WERI-Rb-1 (cell line): Measurements from ENCODE around the gene ANXA3.

Source experiments
- DNase-seq: peaks from one replicate; pipeline ENCODE4 v3.0.0-alpha.2; 2020
- H3K27ac ChIP-seq: fragments of 250-450 bp; sonication (Bioruptor Pico); 2 replicates; pipeline ENCODE4 v1.5.1; 2020; ENCODE audit warnings: mild to moderate bottlenecking, moderate library complexity
- H3K27me3 ChIP-seq: fragments of 250-450 bp; sonication (Bioruptor Pico); 2 replicates; pipeline ENCODE4 v1.5.1; 2021; ENCODE audit warnings: mild to moderate bottlenecking, low read depth, moderate library complexity; ENCODE audit not compliant: insufficient read depth, severe bottlenecking
- H3K36me3 ChIP-seq: fragments of 250-450 bp; sonication (Bioruptor Pico); 2 replicates; pipeline ENCODE4 v1.5.1; 2020; ENCODE audit warnings: mild to moderate bottlenecking, moderate library complexity
- H3K4me3 ChIP-seq: 2 replicates; pipeline ENCODE4 v1.5.1; 2011; ENCODE audit warnings: low read depth, mild to moderate bottlenecking, control low read depth, low read length
- H3K9me3 ChIP-seq: fragments of 250-450 bp; sonication (Bioruptor Pico); 2 replicates; pipeline ENCODE4 v1.5.1; 2021; ENCODE audit warnings: mild to moderate bottlenecking, moderate library complexity; ENCODE audit not compliant: severe bottlenecking
- TF ChIP-seq, protein P1 (sequence below): IDR thresholded peaks from 2 replicates; pipeline ENCODE4 v1.5.1; 2011; ENCODE audit warnings: low read depth, mild to moderate bottlenecking, control low read depth, inconsistent platforms, low read length

Gene ANXA3

DNA sequence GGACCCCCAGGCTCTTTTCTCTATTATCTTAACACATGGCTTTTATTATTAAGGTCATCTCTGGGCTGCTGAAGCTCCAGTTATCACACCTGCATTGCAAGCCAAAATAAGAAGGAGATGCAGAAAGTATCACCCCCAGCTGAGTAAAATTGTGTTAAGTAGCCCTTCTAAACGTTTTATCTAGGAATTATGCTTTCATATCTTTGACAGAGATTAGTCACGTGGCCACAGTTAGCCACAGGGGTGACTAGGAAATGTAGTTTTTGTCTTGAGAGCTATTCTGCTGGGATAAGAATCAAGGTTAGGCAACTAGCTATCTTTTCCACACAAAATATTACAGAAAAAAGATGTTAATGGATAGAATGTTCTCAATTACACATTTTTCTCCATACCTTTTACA is 102.1 kb downstream of the ANXA3 start:
- no peaks in the 10 kb centered on the region for H3K9me3 ChIP-seq
- TF ChIP-seq, protein P1, sequence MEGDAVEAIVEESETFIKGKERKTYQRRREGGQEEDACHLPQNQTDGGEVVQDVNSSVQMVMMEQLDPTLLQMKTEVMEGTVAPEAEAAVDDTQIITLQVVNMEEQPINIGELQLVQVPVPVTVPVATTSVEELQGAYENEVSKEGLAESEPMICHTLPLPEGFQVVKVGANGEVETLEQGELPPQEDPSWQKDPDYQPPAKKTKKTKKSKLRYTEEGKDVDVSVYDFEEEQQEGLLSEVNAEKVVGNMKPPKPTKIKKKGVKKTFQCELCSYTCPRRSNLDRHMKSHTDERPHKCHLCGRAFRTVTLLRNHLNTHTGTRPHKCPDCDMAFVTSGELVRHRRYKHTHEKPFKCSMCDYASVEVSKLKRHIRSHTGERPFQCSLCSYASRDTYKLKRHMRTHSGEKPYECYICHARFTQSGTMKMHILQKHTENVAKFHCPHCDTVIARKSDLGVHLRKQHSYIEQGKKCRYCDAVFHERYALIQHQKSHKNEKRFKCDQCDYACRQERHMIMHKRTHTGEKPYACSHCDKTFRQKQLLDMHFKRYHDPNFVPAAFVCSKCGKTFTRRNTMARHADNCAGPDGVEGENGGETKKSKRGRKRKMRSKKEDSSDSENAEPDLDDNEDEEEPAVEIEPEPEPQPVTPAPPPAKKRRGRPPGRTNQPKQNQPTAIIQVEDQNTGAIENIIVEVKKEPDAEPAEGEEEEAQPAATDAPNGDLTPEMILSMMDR, result no peak
- H3K4me3 ChIP-seq, result no peak overlapping the region
- H3K36me3 ChIP-seq, result no peaks in the 10 kb centered on the region
- no peak overlapping the region for H3K27ac ChIP-seq
- no peak for DNase-seq
- H3K27me3 ChIP-seq, result no peaks in the 10 kb centered on the region

DNA sequence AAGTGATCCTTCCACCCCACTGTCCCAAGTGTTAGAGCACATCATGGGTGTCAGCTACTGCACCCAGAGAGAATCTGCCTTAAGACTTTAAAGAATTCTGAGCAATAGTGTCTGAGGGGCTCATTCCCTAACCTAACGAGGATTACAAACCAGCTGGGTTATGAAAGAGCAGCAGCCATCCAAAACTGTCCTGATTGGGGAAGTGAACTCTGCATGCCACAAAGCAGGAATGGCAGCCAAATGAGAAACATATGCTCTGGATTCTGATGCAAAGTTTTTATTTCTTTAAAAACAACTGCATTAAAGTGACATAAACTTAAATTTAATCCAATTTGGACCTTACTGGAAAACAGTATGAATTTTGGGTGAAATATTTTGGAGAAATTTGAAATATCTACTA is 103.2 kb downstream of the ANXA3 start:
- Histone ChIP-seq H3K9me3 (no peaks in the 10 kb centered on the region), H3K36me3 (no peaks in the 10 kb centered on the region), H3K27me3 (no peaks in the 10 kb centered on the region), H3K27ac (no peak overlapping the region), H3K4me3 (no peak overlapping the region)
- TF ChIP-seq, protein P1, result no peak
- DNase-seq, result no peak

DNA sequence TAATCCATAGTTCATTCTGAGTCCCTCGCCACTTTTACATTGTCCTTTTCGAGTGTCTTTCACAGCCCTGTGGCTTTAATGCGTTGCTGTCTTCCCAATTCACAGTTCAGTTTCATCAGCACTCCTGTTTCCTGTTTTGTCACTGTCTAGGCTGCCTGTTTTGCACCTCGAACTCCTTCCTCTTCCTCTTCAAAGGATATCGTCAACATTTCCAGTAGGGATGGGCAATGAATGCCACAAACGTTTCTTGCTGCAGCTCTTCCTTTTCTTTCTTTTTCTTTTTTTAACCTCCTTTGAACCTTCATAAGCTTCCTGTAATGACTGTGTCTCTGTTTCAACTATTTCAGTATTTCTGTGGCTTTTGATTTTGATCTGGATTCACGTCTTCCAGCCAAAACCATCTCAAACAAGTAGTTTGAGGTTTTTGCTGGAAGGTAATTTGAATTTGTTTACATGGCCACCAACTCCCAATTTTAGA is 105.4 kb downstream of the ANXA3 start:
- H3K36me3 ChIP-seq, result no peaks in the 10 kb centered on the region
- no peak overlapping the region for H3K4me3 ChIP-seq
- no peak for DNase-seq
- no peak overlapping the region for H3K27ac ChIP-seq
- TF ChIP-seq, protein P1, result no peak
- H3K27me3 ChIP-seq, result no peaks in the 10 kb centered on the region
- H3K9me3 ChIP-seq, result no peaks in the 10 kb centered on the region

DNA sequence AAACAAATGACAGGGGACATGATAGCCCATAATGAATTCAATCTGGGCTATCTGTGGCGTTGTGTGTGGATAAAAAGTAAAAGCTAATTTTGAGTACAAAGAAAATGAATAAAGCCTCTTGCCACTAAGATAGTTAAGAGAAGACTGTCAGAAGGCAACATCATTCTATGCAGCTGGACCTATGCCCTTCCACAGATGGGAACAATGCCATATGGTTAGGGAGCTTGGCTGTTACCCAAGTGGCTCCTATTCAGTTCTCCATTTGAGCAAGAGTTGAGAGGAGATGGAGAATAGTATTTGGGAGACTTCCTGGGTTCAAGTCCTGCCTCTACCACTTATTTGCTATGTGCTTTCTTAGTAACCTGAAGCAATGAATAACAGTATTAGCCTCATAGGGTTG is 107.7 kb downstream of the ANXA3 start:
- TF ChIP-seq, protein P1, result no peak
- H3K4me3 ChIP-seq, result no peak overlapping the region
- H3K27ac ChIP-seq, result no peak overlapping the region
- H3K36me3 ChIP-seq, result no peaks in the 10 kb centered on the region
- DNase-seq, result no peak
- H3K9me3 ChIP-seq, result no peaks in the 10 kb centered on the region
- no peaks in the 10 kb centered on the region for H3K27me3 ChIP-seq

DNA sequence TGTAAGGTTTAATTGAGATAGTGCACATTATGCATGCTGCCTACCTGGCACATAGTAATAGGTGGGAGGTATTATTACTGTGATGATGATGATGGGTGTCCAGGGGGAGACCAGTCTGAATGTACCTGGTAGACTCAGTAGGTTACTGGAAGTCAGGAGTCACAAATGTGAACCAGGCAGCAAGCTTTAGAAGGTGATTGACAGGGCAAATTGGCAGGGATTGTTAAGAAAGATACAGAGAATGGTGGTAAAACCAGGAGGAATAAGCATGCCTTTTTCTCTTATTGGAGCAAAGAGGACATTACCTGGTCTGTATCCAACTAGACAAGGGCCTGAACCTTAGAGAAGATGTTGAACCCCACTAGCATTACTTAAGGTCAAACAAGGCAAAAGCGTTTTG is 108.1 kb downstream of the ANXA3 start:
- H3K27me3 ChIP-seq, result no peaks in the 10 kb centered on the region
- DNase-seq, result no peak
- no peak overlapping the region for H3K27ac ChIP-seq
- no peaks in the 10 kb centered on the region for H3K9me3 ChIP-seq
- no peaks in the 10 kb centered on the region for H3K36me3 ChIP-seq
- TF ChIP-seq, protein P1, result no peak
- no peak overlapping the region for H3K4me3 ChIP-seq
